Activated CD8-positive, alpha-beta T cell treated with anti-CD3 and anti-CD28 coated beads for 36 hours (primary cell): ENCODE measurements around the gene SYT8. TPM values are rescaled to one million over a fixed set of nuclear protein-coding genes. Genes with fewer than 3 reads are reported as not detected.
A peak's percentile ranks its signal among the peaks of the same experiment; 100 is the strongest.
"Not testable (repeated sequence)": the region's sequence is repeated elsewhere in the genome, so short reads cannot be mapped to it uniquely, and the experiment has no call there.

Source experiments
- ATAC-seq: fragments of 200-7000 bp; cut with Tn5 transposase; one replicate; pipeline ENCODE4 v1.10.0; 2021; ENCODE audit warnings: mild to moderate bottlenecking, moderate library complexity
- CTCF ChIA-PET: fragments of 350-600 bp; sonication (Branson Sonifier 250); formaldehyde crosslinking; loops from one replicate; lab custom pipeline; 2021; ENCODE audit warnings: antibody characterized with exemption; lab: Charles Lee
- POLR2A ChIA-PET: fragments of 350-600 bp; sonication (Branson Sonifier 250); formaldehyde crosslinking; loops from one replicate; lab custom pipeline; 2021; ENCODE audit warnings: antibody characterized with exemption; lab: Charles Lee
- DNase-seq: peaks from one replicate; pipeline ENCODE4 v3.0.0-alpha.2; 2020
- H3K27ac Mint-ChIP-seq: one replicate; pipeline ENCODE4 v1.8.0; 2021; ENCODE audit warnings: mild to moderate bottlenecking, mixed read lengths
- H3K27me3 Mint-ChIP-seq: one replicate; pipeline ENCODE4 v1.8.0; 2021; ENCODE audit warnings: mixed read lengths
- H3K36me3 Mint-ChIP-seq: one replicate; pipeline ENCODE4 v1.8.0; 2021; ENCODE audit warnings: low read depth, mixed read lengths
- H3K4me1 Mint-ChIP-seq: one replicate; pipeline ENCODE4 v1.8.0; 2021; ENCODE audit warnings: low read depth, mixed read lengths
- H3K4me3 Mint-ChIP-seq: one replicate; pipeline ENCODE4 v1.8.0; 2021; ENCODE audit warnings: mild to moderate bottlenecking, moderate library complexity, mixed read lengths
- H3K9me3 Mint-ChIP-seq: one replicate; pipeline ENCODE4 v1.8.0; 2021; ENCODE audit warnings: mixed read lengths
- CTCF ChIP-seq: fragments of 200-600 bp; IDR thresholded peaks from one replicate; pipeline ENCODE4 v1.8.0; 2022; ENCODE audit warnings: antibody characterized with exemption, mild to moderate bottlenecking
- intact Hi-C: fragments of 100-400 bp; cut with micrococcal nuclease; formaldehyde crosslinking; loops from one replicate; pipeline ENCODE4 v1.10.0; 2022
- total RNA-seq, 2 experiments: library from RNA; stranded (reverse); gene quantifications; one replicate each; pipeline ENCODE4 v1.2.3, GENCODE V29; 2021

Gene SYT8
- total RNA-seq, 2 experiments from 2014 or later = not detected

- TF ChIP-seq CTCF = no peak
- ATAC-seq = no peak
- no peak overlapping the region for H3K4me3 Mint-ChIP-seq
- ChIA-PET CTCF (interaction anchor here (10.4 kb wide), 1 partner anchor 110 kb away, joined by 67 read pairs; no protein-coding TSS in a partner anchor), POLR2A (no interaction called here)
- no peak overlapping the region for H3K27ac Mint-ChIP-seq
- H3K9me3 Mint-ChIP-seq = no peaks in the 10 kb centered on the region
- no peak for DNase-seq
- H3K4me1 Mint-ChIP-seq = no peaks in the 10 kb centered on the region
- intact Hi-C loops = no loop called here
- no peaks in the 10 kb centered on the region for H3K27me3 Mint-ChIP-seq
- H3K36me3 Mint-ChIP-seq = no peaks in the 10 kb centered on the region
These were observed 31.5 kb upstream of the SYT8 start for GRCh38 chr11:1803246-1803645.

- H3K27ac Mint-ChIP-seq, DNase-seq, POLR2A ChIA-PET, H3K9me3 Mint-ChIP-seq, intact Hi-C loops, H3K27me3 Mint-ChIP-seq, H3K4me1 Mint-ChIP-seq, H3K4me3 Mint-ChIP-seq, ATAC-seq, H3K36me3 Mint-ChIP-seq: not testable (repeated sequence)
- CTCF ChIA-PET = interaction anchor here (2.1 to 10.4 kb wide), 4 partner anchors 29 to 151 kb away, joined by 9 to 67 read pairs (median 15); no protein-coding TSS in a partner anchor
These were observed 30.8 kb upstream of the SYT8 start for GRCh38 chr11:1803835-1804519.

- no peak for TF ChIP-seq CTCF
- intact Hi-C loops = no loop called here
- ATAC-seq = no peak
- Mint-ChIP-seq H3K36me3 (no peaks in the 10 kb centered on the region), H3K4me1 (no peaks in the 10 kb centered on the region), H3K4me3 (no peak overlapping the region), H3K27ac (no peak overlapping the region), H3K9me3 (no peaks in the 10 kb centered on the region), H3K27me3 (no peaks in the 10 kb centered on the region)
- CTCF ChIA-PET = interaction anchor here (1.2 to 10.4 kb wide), 7 partner anchors 9 to 165 kb away, joined by 3 to 67 read pairs (median 9); no protein-coding TSS in a partner anchor
- DNase-seq = no peak
- POLR2A ChIA-PET = no interaction called here
These were observed 29.3 kb upstream of the SYT8 start for GRCh38 chr11:1805525-1805924.

- H3K27me3 Mint-ChIP-seq = no peaks in the 10 kb centered on the region
- CTCF ChIA-PET = interaction anchor here (0.7 to 10.4 kb wide), 9 partner anchors 9 to 167 kb away, joined by 3 to 67 read pairs (median 4); no protein-coding TSS in a partner anchor
- H3K9me3 Mint-ChIP-seq = no peaks in the 10 kb centered on the region
- H3K27ac Mint-ChIP-seq = no peak overlapping the region
- intact Hi-C loops = no loop called here
- no peak for TF ChIP-seq CTCF
- POLR2A ChIA-PET = interaction anchor here (0.8 kb wide), 1 partner anchor 13 kb away, joined by 3 read pairs; no protein-coding TSS in a partner anchor
- no peak overlapping the region for H3K4me3 Mint-ChIP-seq
- H3K4me1 Mint-ChIP-seq = no peaks in the 10 kb centered on the region
- H3K36me3 Mint-ChIP-seq = no peaks in the 10 kb centered on the region
- ATAC-seq = peak; percentile 51
- DNase-seq = no peak
These were observed 27.4 kb upstream of the SYT8 start for GRCh38 chr11:1807264-1807995.

GRCh38 chr11:1810761-1811160 lies 24.0 kb upstream of the SYT8 start:
- Mint-ChIP-seq H3K36me3 (no peaks in the 10 kb centered on the region), H3K27ac (no peak overlapping the region), H3K4me1 (no peaks in the 10 kb centered on the region), H3K27me3 (no peaks in the 10 kb centered on the region), H3K9me3 (no peaks in the 10 kb centered on the region), H3K4me3 (no peak overlapping the region)
- TF ChIP-seq CTCF = no peak
- ChIA-PET CTCF (interaction anchor here (1.7 to 10.4 kb wide), 2 partner anchors 117 to 158 kb away, joined by 4 to 67 read pairs; no protein-coding TSS in a partner anchor), POLR2A (no interaction called here)
- intact Hi-C loops = no loop called here
- no peak for DNase-seq
- no peak for ATAC-seq
